Fibroblast of pulmonary artery (primary cell): Measurements from ENCODE around the gene FAM9A.
"Not testable (repeated sequence)": the region's sequence is repeated elsewhere in the genome, so short reads cannot be mapped to it uniquely, and the experiment has no call there.

Source experiments
- DNase-seq: peaks from one replicate; pipeline ENCODE4 v3.0.0-alpha.2; 2010; ENCODE audit warnings: low read depth
- H3K4me3 ChIP-seq: replicated peaks from 2 replicates; pipeline ENCODE4 v1.5.1; 2011; ENCODE audit warnings: low read depth, mild to moderate bottlenecking, control low read depth, low read length, moderate library complexity
- TF ChIP-seq, protein P1 (sequence below): IDR thresholded peaks from 2 replicates; pipeline ENCODE4 v1.5.1; 2011; ENCODE audit warnings: mild to moderate bottlenecking, control low read depth, low read length, inconsistent platforms; ENCODE audit errors: missing control alignments

Gene FAM9A

DNA sequence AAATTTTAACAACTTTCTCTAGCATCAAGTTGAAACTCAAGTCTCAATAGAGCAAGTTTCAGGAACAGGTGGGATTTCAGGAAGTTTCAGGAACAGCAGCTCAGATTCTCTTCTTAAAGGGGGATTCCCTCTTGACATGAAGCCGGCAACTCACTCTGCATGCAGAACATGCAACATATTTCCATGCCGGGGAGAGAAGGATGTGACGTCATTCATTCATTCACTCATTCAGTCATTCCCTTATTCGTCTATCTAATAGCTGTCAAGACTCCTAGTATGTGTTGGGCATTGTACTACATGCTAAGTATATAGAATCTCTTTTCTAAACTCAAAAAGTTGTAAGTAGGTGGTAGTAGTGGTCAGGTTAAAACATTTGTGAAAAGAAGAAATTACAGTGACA lies 4.8 kb upstream of the FAM9A start:
- DNase-seq: no peak
- H3K4me3 ChIP-seq: no peak overlapping the region
- TF ChIP-seq, protein P1, sequence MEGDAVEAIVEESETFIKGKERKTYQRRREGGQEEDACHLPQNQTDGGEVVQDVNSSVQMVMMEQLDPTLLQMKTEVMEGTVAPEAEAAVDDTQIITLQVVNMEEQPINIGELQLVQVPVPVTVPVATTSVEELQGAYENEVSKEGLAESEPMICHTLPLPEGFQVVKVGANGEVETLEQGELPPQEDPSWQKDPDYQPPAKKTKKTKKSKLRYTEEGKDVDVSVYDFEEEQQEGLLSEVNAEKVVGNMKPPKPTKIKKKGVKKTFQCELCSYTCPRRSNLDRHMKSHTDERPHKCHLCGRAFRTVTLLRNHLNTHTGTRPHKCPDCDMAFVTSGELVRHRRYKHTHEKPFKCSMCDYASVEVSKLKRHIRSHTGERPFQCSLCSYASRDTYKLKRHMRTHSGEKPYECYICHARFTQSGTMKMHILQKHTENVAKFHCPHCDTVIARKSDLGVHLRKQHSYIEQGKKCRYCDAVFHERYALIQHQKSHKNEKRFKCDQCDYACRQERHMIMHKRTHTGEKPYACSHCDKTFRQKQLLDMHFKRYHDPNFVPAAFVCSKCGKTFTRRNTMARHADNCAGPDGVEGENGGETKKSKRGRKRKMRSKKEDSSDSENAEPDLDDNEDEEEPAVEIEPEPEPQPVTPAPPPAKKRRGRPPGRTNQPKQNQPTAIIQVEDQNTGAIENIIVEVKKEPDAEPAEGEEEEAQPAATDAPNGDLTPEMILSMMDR: no peak

DNA sequence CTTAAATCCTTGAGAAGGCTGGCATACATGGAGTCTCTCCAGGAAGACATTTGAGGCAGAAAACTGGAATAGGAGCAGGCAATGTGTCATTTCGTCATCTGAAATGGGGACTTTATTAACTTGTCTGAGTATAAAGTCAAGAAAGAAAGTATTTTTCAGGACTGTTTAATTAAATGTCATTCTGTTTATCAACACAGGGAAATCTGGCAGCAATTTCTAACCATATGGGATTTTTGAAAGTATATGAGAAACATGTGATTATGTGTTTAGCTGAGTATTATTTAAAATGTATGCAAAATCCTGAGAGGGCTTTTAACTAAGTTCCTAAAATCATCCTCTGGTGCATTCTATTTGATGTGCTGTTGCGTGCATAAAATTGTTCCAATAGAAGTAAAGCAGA lies 3.9 kb upstream of the FAM9A start:
- no peak for DNase-seq
- H3K4me3 ChIP-seq: no peak overlapping the region
- TF ChIP-seq, protein P1: no peak

DNA sequence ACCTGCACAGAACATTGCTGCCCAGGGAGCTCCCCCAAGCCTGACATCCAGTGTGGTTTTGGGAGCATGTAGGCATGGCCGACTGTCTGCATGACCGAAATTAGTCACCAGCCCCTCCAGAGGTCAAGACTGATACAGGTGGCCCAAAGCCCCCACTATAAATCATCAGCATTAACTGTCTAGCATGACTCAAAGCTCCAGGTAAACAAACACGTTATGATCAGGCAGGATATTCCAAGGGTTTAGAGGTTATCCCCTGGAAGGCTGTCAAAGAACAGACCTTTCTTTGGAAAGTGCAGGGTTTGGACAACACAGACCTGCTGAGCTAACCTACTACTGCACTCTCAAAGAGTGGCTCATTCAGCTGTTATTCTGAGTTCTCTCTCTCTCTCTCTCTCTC lies 2.1 kb upstream of the FAM9A start:
- TF ChIP-seq, protein P1: no peak
- H3K4me3 ChIP-seq: no peak overlapping the region
- no peak for DNase-seq

DNA sequence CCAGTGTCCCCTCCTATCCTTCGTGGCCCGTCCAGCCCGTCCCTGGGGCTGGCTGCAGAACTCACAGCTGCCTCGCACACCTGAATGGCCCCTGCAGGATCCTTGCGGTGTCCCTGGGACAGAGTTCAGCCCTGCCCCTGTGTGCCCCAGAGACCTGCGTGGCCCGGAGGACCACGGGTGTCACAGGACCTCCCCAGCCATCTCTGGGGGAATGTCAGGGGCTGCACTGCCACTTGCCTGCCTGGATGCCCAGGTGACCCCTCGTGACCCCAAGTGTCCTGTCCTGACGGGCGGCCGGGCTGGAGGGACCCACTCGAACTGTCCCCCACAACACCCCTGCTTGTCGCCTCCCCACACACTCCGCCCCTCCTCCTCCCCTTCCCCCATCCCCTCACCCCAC lies 832 bp downstream of the FAM9A start:
- not testable (repeated sequence) for DNase-seq, H3K4me3 ChIP-seq

DNA sequence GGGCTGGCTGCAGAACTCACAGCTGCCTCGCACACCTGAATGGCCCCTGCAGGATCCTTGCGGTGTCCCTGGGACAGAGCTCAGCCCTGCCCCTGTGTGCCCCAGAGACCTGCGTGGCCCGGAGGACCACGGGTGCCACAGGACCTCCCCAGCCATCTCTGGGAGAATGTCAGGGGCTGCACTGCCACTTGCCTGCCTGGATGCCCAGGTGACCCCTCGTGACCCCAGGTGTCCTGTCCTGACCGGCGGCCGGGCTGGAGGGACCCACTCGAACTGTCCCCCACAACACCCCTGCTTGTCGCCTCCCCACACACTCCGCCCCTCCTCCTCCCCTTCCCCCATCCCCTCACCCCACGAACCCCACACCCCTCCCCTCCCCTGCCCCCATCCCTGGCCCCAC lies 1.9 kb downstream of the FAM9A start:
- DNase-seq, H3K4me3 ChIP-seq: not testable (repeated sequence)

DNA sequence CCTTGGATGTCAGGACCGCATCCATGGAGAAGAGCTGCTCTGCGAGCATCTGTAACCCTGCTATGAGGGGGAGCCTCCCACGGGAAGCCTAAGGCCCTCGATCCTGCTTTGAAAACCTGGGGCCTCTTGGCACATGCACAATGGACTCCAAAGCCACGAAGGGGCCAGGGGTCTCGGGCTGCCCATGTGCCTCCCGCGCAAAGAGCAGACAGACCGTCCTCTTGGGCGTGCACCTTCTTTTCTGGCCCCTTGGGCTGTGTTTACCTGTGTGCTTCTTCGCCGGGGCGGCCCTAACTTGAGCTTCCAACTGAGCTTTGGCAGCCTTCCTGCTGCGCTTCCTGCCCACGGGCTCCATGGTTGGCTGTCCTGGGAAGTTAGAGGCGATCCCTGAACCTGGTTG lies 2.5 kb downstream of the FAM9A start:
- DNase-seq, H3K4me3 ChIP-seq: not testable (repeated sequence)

DNA sequence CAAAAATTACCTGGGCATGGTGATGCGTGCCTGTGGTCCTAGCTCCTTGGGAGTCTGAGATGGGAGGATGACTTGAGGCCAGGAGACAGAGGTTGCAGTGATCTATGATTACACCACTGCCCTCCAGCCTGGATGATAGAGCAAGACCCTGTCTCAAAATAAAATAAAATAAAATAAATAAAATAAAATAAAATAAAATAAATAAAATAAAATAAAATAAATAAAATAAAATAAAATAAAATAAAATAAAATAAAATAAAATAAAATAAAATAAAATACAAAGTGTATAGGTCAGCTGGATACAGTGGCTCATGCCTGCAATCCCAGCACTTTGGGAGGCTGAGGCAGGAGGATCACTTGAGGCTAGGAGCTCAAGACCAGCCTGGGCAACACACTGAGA lies 14.1 kb downstream of the FAM9A start:
- DNase-seq, H3K4me3 ChIP-seq: not testable (repeated sequence)

DNA sequence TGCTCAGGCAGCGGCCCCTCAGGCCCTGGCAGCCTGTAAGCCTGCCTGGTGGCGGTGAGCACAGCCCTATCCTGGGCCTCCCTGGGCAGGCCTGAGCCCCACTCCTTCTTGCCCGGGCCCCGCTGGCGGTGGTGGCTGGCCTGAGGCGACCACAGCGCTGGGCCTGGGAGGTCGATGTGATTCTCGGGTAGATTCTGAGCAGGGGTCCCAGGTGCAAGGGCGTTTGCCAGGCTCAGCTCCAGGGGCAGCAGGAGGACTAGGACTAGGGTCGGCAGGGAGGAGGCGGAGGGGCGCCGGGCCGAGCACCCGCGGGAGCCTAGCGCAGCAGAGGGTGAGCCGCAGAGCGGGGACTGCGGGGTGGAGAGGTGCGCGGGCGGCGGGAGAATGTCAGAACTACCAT lies 17.0 kb downstream of the FAM9A start:
- H3K4me3 ChIP-seq: no peak overlapping the region
- TF ChIP-seq, protein P1: no peak
- no peak for DNase-seq

DNA sequence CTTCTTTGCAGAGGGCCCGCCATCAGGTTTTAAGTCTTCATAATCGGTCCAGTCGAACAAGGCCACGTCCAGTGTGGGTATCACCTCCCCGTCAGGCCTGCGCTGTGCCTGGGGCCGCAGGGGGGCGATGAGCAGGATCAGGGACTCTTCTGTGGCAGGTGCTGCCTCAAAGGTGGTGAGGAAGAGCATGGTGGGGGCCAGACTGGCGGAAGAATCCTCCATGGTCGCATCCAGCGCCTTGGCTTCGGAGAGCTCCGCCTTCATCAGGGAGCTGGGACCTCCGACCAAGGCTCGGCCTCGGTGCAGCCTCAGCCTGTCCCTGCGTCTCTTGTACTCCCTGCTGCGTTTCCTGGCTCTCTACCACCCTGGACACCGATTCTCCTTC lies 17.5 kb downstream of the FAM9A start:
- TF ChIP-seq, protein P1: no peak
- DNase-seq: no peak
- no peak overlapping the region for H3K4me3 ChIP-seq
